ENCODE data around the gene SORBS1. TPM values are rescaled to one million over a fixed set of nuclear protein-coding genes. Genes with fewer than 3 reads are reported as not detected.

Gene SORBS1
- total RNA-seq, 1 donor from 2014 or later, result 5.1 TPM

DNA sequence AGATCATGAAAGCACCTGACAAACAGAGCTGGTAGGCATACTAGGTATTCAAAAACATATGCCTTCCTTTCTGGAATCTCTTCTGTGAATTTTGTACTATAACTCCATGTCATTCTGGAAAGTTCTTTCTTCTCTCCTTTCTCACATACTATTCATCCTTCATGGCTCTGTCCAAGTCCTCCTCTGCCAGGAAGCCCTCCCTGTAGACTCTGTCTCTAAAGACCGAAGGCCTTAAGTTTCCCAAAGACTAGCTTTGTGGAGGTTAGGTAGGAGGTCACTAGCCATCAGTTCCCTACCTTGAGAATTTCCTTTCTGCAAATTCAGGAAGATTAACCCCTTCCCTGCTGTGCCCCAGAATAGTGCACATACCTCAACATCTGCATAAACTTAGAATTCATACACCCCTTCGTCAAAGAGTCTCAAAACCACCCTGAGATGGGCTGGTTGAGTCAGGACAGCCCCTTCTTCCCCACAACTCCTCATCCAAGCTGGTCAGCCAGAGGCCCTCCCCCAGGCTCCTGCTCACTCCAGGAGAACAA lies 20.6 kb downstream of the SORBS1 start:
- H3K4me1 Mint-ChIP-seq (ENCODE audit: low read depth, unreplicated experiment), result peaks cover 18% of the 10 kb centered on the region
- no peak overlapping the region for H3K4me3 ChIP-seq (ENCODE audit: insufficient read depth, low read depth, low read length)
- no peaks in the 10 kb centered on the region for H4K20me1 ChIP-seq (ENCODE audit: insufficient read depth, low read length)
- H3K4me1 ChIP-seq (ENCODE audit: insufficient read depth, low read length), result peaks cover 4% of the 10 kb centered on the region
- H3K79me2 ChIP-seq (ENCODE audit: insufficient read depth, low read length), result no peaks in the 10 kb centered on the region
- no peaks in the 10 kb centered on the region for H3K27me3 ChIP-seq (ENCODE audit: insufficient read depth, low read length)
- H3K27ac Mint-ChIP-seq (ENCODE audit: unreplicated experiment), result no peak overlapping the region
- peaks cover 4% of the 10 kb centered on the region for H3K36me3 Mint-ChIP-seq (ENCODE audit: low read depth, unreplicated experiment)
- H3K27me3 Mint-ChIP-seq (ENCODE audit: low read depth, unreplicated experiment), result peaks cover 7% of the 10 kb centered on the region
- no peak overlapping the region for H3K27ac ChIP-seq (ENCODE audit: low read depth, low read length)
- H3K4me3 Mint-ChIP-seq (ENCODE audit: unreplicated experiment), result no peak overlapping the region
- no peak overlapping the region for H3K9ac ChIP-seq (ENCODE audit: low read length)
- no peaks in the 10 kb centered on the region for H3K9me3 ChIP-seq (ENCODE audit: insufficient read depth, low read depth, low read length)
- H3K9me3 Mint-ChIP-seq (ENCODE audit: unreplicated experiment), result no peaks in the 10 kb centered on the region
- no peaks in the 10 kb centered on the region for H3K36me3 ChIP-seq (ENCODE audit: insufficient read depth, low read length)
- TF ChIP-seq, protein P1, sequence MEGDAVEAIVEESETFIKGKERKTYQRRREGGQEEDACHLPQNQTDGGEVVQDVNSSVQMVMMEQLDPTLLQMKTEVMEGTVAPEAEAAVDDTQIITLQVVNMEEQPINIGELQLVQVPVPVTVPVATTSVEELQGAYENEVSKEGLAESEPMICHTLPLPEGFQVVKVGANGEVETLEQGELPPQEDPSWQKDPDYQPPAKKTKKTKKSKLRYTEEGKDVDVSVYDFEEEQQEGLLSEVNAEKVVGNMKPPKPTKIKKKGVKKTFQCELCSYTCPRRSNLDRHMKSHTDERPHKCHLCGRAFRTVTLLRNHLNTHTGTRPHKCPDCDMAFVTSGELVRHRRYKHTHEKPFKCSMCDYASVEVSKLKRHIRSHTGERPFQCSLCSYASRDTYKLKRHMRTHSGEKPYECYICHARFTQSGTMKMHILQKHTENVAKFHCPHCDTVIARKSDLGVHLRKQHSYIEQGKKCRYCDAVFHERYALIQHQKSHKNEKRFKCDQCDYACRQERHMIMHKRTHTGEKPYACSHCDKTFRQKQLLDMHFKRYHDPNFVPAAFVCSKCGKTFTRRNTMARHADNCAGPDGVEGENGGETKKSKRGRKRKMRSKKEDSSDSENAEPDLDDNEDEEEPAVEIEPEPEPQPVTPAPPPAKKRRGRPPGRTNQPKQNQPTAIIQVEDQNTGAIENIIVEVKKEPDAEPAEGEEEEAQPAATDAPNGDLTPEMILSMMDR (IDR thresholded peaks at IDR 0.05; ENCODE audit: insufficient read depth, low read depth, low read length), result no peak
- no peak for TF ChIP-seq EZH2 (IDR thresholded peaks at IDR 0.05; ENCODE audit: insufficient read depth, low read length)
- FAIRE-seq (no peak), DNase-seq (ENCODE audit: low read depth) (no peak)
- H2AFZ ChIP-seq (ENCODE audit: low read depth, low read length), result no peak overlapping the region
- H3K4me2 ChIP-seq (ENCODE audit: low read length), result no peak overlapping the region

DNA sequence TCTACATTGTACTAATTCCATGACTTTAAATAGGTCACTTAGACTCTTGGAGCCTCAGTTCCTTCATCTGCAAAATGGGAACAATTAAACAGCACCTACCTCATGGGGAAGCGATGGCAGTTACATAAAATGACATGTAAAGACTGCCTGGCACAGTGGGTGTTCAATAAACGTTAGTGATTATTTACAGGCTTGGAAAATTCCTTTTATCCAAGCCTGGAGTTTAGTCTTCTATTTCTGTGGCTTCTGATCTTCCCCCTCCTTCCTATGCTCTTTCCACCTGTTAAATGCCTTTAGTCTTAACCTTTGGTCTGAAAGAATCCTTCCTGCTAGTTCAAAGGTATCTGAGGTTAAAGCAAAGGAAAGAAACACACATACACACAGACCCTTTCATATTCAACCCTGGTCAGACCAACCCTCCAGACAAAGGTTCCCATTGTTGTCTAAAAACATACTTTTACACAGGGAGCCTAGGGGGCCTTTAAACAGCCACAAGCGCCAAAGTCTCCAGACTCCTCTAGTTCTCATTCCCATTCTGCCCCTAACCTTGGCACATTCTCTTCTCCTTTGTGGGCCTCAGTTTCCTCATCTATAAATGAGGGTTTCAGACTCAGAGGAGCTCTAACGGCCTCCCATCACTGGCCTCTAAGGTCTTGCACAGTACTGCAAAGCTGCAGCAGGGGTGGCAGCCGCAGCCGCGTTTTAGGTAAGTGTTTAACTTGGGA lies 21.4 kb downstream of the SORBS1 start:
- H4K20me1 ChIP-seq (ENCODE audit: insufficient read depth, low read length), result no peaks in the 10 kb centered on the region
- no peaks in the 10 kb centered on the region for H3K79me2 ChIP-seq (ENCODE audit: insufficient read depth, low read length)
- TF ChIP-seq, protein P1 (IDR thresholded peaks at IDR 0.05; ENCODE audit: insufficient read depth, low read depth, low read length), result no peak
- TF ChIP-seq EZH2 (IDR thresholded peaks at IDR 0.05; ENCODE audit: insufficient read depth, low read length), result no peak
- no peaks in the 10 kb centered on the region for H3K9me3 Mint-ChIP-seq (ENCODE audit: unreplicated experiment)
- H3K27ac ChIP-seq (ENCODE audit: low read depth, low read length), result no peak overlapping the region
- no peaks in the 10 kb centered on the region for H3K36me3 ChIP-seq (ENCODE audit: insufficient read depth, low read length)
- no peaks in the 10 kb centered on the region for H3K27me3 ChIP-seq (ENCODE audit: insufficient read depth, low read length)
- peaks cover 4% of the 10 kb centered on the region for H3K36me3 Mint-ChIP-seq (ENCODE audit: low read depth, unreplicated experiment)
- no peak overlapping the region for H3K4me2 ChIP-seq (ENCODE audit: low read length)
- FAIRE-seq, result no peak
- H3K4me1 ChIP-seq (ENCODE audit: insufficient read depth, low read length), result peaks cover 4% of the 10 kb centered on the region
- no peak for DNase-seq (ENCODE audit: low read depth)
- no peak overlapping the region for H3K27ac Mint-ChIP-seq (ENCODE audit: unreplicated experiment)
- H3K27me3 Mint-ChIP-seq (ENCODE audit: low read depth, unreplicated experiment), result peaks cover 7% of the 10 kb centered on the region
- no peak overlapping the region for H2AFZ ChIP-seq (ENCODE audit: low read depth, low read length)
- no peak overlapping the region for H3K4me3 Mint-ChIP-seq (ENCODE audit: unreplicated experiment)
- H3K9me3 ChIP-seq (ENCODE audit: insufficient read depth, low read depth, low read length), result no peaks in the 10 kb centered on the region
- no peak overlapping the region for H3K9ac ChIP-seq (ENCODE audit: low read length)
- peaks cover 13% of the 10 kb centered on the region for H3K4me1 Mint-ChIP-seq (ENCODE audit: low read depth, unreplicated experiment)
- no peak overlapping the region for H3K4me3 ChIP-seq (ENCODE audit: insufficient read depth, low read depth, low read length)

DNA sequence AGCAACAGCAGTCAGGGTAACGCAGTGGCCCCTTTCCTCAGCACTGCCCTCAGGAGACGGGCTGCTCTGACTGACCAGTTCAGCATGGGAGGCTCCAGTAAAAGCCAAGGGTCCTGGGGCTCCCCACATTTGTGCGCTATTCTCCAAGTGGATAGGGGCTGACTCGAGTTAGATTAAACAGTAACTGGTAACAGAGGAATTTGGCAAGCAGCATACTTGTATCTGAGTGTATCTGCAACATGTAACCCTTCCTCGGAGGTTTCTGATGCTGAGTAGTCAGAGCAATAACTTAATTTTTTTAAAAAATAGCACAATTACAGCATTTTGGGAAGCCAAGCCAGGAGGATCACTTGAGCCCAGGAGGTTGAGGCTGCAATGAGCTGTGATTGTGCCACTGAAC lies 22.8 kb downstream of the SORBS1 start:
- Mint-ChIP-seq H3K9me3 (ENCODE audit: unreplicated experiment) (no peaks in the 10 kb centered on the region), H3K4me3 (ENCODE audit: unreplicated experiment) (no peak overlapping the region), H3K27ac (ENCODE audit: unreplicated experiment) (no peak overlapping the region), H3K27me3 (ENCODE audit: low read depth, unreplicated experiment) (peaks cover 7% of the 10 kb centered on the region), H3K36me3 (ENCODE audit: low read depth, unreplicated experiment) (peaks cover 4% of the 10 kb centered on the region), H3K4me1 (ENCODE audit: low read depth, unreplicated experiment) (peaks cover 12% of the 10 kb centered on the region)
- H3K4me2 ChIP-seq (ENCODE audit: low read length), result no peak overlapping the region
- no peaks in the 10 kb centered on the region for H3K9me3 ChIP-seq (ENCODE audit: insufficient read depth, low read depth, low read length)
- FAIRE-seq (no peak), DNase-seq (ENCODE audit: low read depth) (no peak)
- H3K27me3 ChIP-seq (ENCODE audit: insufficient read depth, low read length), result no peaks in the 10 kb centered on the region
- H3K9ac ChIP-seq (ENCODE audit: low read length), result no peak overlapping the region
- H4K20me1 ChIP-seq (ENCODE audit: insufficient read depth, low read length), result no peaks in the 10 kb centered on the region
- TF ChIP-seq EZH2 (IDR thresholded peaks at IDR 0.05; ENCODE audit: insufficient read depth, low read length), result no peak
- TF ChIP-seq, protein P1 (IDR thresholded peaks at IDR 0.05; ENCODE audit: insufficient read depth, low read depth, low read length), result no peak
- no peaks in the 10 kb centered on the region for H3K36me3 ChIP-seq (ENCODE audit: insufficient read depth, low read length)
- H2AFZ ChIP-seq (ENCODE audit: low read depth, low read length), result no peak overlapping the region
- no peaks in the 10 kb centered on the region for H3K79me2 ChIP-seq (ENCODE audit: insufficient read depth, low read length)
- no peak overlapping the region for H3K4me3 ChIP-seq (ENCODE audit: insufficient read depth, low read depth, low read length)
- H3K27ac ChIP-seq (ENCODE audit: low read depth, low read length), result no peak overlapping the region
- peaks cover 4% of the 10 kb centered on the region for H3K4me1 ChIP-seq (ENCODE audit: insufficient read depth, low read length)

All from astrocyte (in vitro differentiated cells and primary cell).